ENCODE data around the gene TLE5.
A peak's percentile ranks its signal among the peaks of the same experiment; 100 is the strongest.
"Not testable (repeated sequence)": the region's sequence is repeated elsewhere in the genome, so short reads cannot be mapped to it uniquely, and the experiment has no call there.

TLE5 gene

GRCh38 chr19:3096267-3096901, 34.1 kb upstream of the TLE5 start:
- DNase-seq (ENCODE audit: low spot score), result no peak

GRCh38 chr19:3095441-3096191, 33.3 kb upstream of the TLE5 start:
- peak; percentile 84 for DNase-seq (ENCODE audit: low spot score)

DNA sequence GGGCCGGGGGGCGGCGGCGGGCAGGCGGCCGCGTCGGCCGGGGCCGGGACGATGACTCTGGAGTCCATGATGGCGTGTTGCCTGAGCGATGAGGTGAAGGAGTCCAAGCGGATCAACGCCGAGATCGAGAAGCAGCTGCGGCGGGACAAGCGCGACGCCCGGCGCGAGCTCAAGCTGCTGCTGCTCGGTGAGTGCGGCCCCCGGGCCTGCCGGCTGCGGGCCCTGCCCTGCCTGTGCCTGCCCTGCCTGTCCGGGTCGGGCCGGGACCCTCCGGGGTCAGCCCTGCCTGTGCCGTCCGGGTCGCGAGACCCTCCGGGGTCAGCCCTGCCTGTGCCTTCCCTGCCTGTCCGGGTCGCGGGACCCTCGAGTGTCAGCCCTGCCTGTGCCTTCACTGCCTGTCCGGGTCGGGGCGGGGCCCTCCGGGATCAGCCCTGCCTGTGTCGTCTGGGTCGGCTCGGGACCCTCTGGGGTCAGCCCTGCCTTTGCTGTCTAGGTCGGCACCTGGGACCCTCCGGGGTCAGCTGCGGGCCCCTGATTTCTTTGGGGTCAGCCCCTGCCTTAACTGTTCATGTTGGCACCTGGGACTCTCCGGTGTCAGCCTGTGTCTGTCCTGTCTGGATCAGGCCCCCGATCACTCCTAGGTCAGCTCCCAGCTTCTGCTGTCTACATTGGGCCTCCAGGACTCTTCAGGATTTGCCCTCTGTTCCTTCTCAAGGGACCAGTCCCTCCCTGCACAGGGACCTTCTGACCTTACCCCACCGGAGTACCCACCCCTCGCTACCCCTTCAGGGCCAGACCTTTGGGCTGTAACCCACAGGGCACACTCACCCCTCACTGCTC, 32.5 kb upstream of the TLE5 start:
- DNase-seq (ENCODE audit: low spot score), result no peak

GRCh38 chr19:3089299-3089855, 27.1 kb upstream of the TLE5 start:
- not testable (repeated sequence) for DNase-seq (ENCODE audit: low spot score)

GRCh38 chr19:3087769-3088168, 25.5 kb upstream of the TLE5 start:
- no peak for DNase-seq (ENCODE audit: low spot score)

DNA sequence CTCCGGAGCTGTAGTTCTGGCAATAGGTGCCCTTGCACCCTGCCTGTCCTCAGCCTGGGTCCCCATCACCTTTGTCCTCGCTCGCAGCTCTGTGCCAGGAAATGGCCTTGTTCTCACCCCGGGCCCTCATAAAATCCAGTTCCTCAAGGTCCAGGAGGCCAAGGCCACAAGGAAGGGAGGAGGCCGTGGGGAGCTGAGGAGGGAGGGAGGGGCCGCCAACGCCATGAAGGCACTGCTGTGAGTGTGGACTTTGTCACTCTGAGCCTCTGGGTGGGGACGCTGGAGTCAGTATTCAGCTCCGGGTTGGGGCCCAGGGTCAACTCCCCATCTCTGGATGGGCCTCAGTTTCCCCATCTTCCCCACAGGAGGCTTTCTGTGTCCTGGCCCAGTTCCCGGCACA, 22.6 kb upstream of the TLE5 start:
- no peak for DNase-seq (ENCODE audit: low spot score)

DNA sequence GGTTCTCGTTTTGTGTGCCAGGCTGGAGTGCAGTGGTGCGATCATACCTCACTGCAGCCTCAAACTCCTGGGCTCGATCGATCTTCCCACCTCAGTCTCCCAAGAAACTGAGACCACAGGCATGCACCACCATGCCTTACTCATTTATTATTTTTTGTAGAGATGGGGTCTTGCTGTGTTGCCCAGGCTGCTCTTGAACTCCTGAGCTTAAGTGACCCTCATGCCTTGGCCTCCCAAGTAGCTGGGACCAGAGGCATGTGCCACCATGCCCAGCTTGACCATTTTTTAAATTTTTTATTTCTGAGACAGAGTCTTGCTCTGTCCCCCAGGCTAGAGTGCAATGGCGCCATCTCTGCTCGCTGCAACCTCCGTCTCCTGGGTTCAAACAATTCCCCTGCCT, 21.7 kb upstream of the TLE5 start:
- no peak for DNase-seq (ENCODE audit: low spot score)

- DNase-seq (ENCODE audit: low spot score), result no peak
Observed at GRCh38 chr19:3082331-3082730, 20.0 kb upstream of the TLE5 start.

DNA sequence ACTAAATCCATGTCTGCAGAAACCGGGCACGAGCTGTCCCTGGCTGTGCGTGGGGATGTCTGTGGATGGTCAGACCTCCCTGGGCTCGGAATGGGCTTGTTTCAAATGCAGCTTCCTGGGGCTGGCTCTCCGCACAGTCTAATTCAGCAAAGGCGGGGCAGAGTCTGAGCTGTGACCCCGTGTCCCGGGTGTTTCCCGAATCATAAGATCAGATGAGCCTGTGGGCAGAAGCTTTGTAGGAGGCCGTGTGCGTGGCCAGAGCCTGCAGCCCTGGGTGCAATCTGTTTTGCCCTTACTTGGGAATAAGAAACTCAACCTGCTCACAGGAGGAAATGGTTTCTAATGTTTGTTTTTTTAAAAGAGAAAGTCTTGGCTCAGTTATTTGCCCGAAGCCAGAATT, 18.0 kb upstream of the TLE5 start:
- DNase-seq (ENCODE audit: low spot score), result no peak

DNA sequence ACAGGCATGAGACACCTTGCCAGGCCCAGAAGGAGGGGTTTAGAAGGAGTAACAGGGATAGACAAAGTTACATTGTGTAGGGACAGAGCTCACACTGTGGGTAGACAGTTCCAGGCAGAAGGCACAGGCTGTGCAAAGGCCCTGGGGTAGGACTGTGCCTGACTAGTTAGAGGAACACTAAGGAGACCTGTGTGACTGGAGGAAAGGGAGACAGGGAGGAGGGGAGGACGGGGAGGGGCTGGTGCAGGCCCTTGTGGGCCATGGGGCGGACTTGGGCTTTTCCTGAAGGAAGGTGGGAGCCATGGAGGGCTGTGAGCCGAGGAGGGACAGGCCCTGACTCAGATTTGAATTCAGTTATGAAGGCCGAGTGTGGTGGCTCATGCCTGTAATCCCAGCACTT, 17.3 kb upstream of the TLE5 start:
- DNase-seq (ENCODE audit: low spot score), result no peak

DNA sequence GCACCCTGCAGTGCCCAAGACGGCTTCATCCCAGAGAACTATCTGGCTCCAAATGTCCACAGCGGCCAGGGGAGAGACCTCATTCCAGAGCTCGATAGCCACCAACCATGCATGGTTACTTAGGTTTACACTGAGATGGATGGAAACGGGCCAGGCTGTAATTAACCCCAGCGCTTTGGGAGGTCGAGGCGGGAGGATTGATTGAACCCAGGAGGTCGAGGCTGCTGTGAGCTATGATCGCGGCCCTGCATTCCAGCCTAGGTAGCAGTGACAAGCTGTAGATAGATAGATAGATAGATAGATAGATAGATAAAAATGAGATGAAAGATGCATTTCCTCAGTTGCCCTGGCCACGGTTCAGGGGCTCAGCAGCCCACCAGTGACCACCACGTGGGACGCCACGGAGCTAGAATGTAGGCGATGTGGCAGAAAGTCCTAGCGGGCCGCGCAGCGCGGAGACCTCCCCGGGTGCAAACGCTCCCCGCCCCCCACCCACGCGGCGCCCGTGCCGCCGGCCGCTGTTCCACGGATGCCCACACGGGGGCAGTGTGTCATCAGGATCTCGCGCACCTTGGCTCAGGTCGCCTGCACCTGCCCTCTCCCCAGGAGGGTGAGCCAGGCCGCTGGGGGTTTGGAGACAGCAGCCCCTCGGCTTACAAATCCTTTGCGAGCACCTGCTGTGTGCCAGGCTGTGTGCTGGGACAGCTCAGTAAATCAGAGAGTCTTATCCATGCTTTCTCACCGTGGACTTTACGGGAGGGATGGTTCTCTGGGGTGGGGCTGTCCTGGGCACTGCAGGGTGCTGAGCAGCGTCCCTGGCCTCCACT, 13.5 kb upstream of the TLE5 start:
- DNase-seq (ENCODE audit: low spot score), result peak; percentile 86

- no peak for DNase-seq (ENCODE audit: low spot score)
Observed at GRCh38 chr19:3073931-3074595, 11.8 kb upstream of the TLE5 start.

DNA sequence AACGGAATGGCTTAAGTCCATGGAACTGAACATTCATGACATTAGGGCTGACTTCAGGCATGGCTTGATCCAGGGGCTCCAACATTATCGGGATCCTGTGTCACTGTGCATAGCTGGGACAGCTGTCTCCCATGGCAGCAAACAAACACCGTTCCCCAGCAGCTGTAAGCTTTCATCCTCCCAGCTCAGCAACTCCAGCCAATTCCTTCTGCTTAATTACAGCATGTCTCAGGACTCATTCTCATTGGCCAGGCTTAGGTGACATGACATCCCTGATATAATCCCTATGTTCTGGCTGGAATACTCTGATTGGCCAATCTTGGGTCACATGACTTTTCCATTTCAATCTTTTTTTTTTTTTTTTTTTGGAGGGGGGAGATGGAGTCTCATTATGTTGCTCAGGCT, 10.9 kb upstream of the TLE5 start:
- peak; percentile 63 for DNase-seq (ENCODE audit: low spot score)

DNA sequence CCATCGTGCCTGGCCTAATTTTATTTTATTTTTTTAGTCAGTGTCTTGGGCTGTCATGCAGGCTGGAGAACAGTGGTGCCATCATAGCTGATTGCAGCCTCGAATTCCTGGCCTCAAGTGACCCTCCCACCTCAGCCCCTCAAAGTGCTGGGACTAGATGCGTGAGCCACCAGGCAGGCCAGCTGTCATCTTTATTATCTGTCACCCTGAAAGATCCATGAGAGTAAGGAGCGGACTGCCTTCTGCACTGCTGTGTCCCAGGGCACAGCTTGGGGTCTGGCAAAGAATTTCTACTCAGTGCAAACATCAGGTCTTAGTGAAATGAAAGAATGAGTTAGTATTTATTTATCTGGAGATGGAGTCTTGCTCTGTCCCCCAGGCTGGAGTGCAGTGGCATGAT, 9.5 kb upstream of the TLE5 start:
- no peak for DNase-seq (ENCODE audit: low spot score)

DNA sequence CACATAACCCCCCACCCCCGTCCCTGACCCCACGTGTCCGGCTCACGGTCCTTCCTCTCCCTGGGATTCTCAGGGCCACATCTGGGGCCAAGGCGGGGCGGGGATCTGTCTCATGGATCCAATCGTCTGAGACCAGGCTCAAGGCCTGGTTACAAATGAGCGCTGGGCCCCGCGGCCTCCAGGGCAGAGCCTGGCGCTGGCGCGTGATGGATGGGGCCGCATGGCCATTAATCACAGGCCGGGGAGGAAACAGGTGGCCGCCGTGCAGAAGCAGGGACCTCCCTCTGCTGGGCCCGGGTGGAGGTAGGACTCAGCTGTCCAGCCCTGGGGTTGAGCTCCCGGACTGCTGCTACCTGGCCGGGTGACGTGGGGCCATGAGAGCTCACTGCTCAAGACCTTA, 5.8 kb upstream of the TLE5 start:
- DNase-seq (ENCODE audit: low spot score), result no peak

DNA sequence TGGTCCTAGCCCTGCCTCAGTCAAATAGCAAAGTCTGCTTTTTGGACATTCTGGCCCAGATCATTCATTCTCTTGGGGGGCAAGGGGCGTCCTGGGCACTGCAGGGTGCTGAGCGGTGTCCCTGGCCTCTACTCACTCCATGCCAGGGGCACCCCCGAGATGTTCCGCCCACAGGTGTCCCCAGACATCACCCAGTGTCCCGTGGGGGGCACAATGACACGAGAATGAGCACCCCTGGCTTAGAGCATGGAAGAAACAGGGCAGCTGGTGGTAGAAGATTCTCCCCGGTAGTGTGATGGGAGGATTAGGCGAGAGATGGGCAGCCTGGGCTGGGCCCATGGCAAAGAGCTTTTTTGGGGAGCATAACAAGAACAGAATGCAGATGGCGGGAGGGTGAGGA, 5.3 kb upstream of the TLE5 start:
- no peak for DNase-seq (ENCODE audit: low spot score)

- no peak for DNase-seq (ENCODE audit: low spot score)
Observed at GRCh38 chr19:3066482-3067049, 4.3 kb upstream of the TLE5 start.

- DNase-seq (ENCODE audit: low spot score), result no peak
Observed at GRCh38 chr19:3065675-3066357, 3.5 kb upstream of the TLE5 start.

GRCh38 chr19:3064011-3064330, 1.7 kb upstream of the TLE5 start:
- no peak for DNase-seq (ENCODE audit: low spot score)

Measured in iPS-NIHi11 (cell line).